ENCODE results near the gene OGT.

OGT gene

GRCh38 chrX:71622576-71623450 lies 89.9 kb downstream of the OGT start:
- Mint-ChIP-seq H3K9me3 (peaks cover 5% of the 10 kb centered on the region), H3K27ac (peak overlapping the region; percentile 90 to 95 (median 92)), H3K36me3 (ENCODE audit: low read depth) (peaks cover 3% of the 10 kb centered on the region), H3K4me3 (no peak overlapping the region), H3K4me1 (peaks cover 18% of the 10 kb centered on the region), H3K27me3 (ENCODE audit: low read depth) (no peaks in the 10 kb centered on the region)
- TF ChIP-seq CTCF (IDR thresholded peaks at IDR 0.05; ENCODE audit: unreplicated experiment in 3 of 3), result peak in 2 of 3 experiments; percentile 29 to 30

- peaks cover 3% of the 10 kb centered on the region for H3K36me3 Mint-ChIP-seq (ENCODE audit: low read depth)
- TF ChIP-seq CTCF (IDR thresholded peaks at IDR 0.05; ENCODE audit: unreplicated experiment in 3 of 3), result no peak
- peak overlapping the region in 1 of 3 experiments; percentile 95 for H3K27ac Mint-ChIP-seq
- H3K4me1 Mint-ChIP-seq, result peaks cover 18% of the 10 kb centered on the region
- no peak overlapping the region for H3K4me3 Mint-ChIP-seq
- H3K27me3 Mint-ChIP-seq (ENCODE audit: low read depth), result no peaks in the 10 kb centered on the region
- H3K9me3 Mint-ChIP-seq, result peaks cover 5% of the 10 kb centered on the region
Observed at GRCh38 chrX:71623714-71624113, 90.8 kb downstream of the OGT start.

- TF ChIP-seq CTCF (IDR thresholded peaks at IDR 0.05; ENCODE audit: unreplicated experiment in 3 of 3), result no peak
- H3K27ac Mint-ChIP-seq, result no peak overlapping the region
- no peaks in the 10 kb centered on the region for H3K9me3 Mint-ChIP-seq
- H3K4me3 Mint-ChIP-seq, result no peak overlapping the region
- peaks cover 3% of the 10 kb centered on the region for H3K36me3 Mint-ChIP-seq (ENCODE audit: low read depth)
- H3K4me1 Mint-ChIP-seq, result peaks cover 18% of the 10 kb centered on the region
- H3K27me3 Mint-ChIP-seq (ENCODE audit: low read depth), result no peaks in the 10 kb centered on the region
Observed at GRCh38 chrX:71625471-71625870, 92.6 kb downstream of the OGT start.

Measured in nephron (organoid).